GM12874 (cell line): ENCODE results near the gene MICAL2.

Experiments used
- TF ChIP-seq, protein P1 (sequence below): IDR thresholded peaks from 2 replicates; pipeline ENCODE4 v1.5.1; 2011; ENCODE audit warnings: low read depth, mild to moderate bottlenecking, control low read depth, low read length, moderate library complexity; ENCODE audit not compliant: insufficient read depth

Gene MICAL2

GRCh38 chr11:12243486-12243885 is 133.1 kb downstream of the MICAL2 start:
- TF ChIP-seq, protein P1, sequence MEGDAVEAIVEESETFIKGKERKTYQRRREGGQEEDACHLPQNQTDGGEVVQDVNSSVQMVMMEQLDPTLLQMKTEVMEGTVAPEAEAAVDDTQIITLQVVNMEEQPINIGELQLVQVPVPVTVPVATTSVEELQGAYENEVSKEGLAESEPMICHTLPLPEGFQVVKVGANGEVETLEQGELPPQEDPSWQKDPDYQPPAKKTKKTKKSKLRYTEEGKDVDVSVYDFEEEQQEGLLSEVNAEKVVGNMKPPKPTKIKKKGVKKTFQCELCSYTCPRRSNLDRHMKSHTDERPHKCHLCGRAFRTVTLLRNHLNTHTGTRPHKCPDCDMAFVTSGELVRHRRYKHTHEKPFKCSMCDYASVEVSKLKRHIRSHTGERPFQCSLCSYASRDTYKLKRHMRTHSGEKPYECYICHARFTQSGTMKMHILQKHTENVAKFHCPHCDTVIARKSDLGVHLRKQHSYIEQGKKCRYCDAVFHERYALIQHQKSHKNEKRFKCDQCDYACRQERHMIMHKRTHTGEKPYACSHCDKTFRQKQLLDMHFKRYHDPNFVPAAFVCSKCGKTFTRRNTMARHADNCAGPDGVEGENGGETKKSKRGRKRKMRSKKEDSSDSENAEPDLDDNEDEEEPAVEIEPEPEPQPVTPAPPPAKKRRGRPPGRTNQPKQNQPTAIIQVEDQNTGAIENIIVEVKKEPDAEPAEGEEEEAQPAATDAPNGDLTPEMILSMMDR: no peak

DNA sequence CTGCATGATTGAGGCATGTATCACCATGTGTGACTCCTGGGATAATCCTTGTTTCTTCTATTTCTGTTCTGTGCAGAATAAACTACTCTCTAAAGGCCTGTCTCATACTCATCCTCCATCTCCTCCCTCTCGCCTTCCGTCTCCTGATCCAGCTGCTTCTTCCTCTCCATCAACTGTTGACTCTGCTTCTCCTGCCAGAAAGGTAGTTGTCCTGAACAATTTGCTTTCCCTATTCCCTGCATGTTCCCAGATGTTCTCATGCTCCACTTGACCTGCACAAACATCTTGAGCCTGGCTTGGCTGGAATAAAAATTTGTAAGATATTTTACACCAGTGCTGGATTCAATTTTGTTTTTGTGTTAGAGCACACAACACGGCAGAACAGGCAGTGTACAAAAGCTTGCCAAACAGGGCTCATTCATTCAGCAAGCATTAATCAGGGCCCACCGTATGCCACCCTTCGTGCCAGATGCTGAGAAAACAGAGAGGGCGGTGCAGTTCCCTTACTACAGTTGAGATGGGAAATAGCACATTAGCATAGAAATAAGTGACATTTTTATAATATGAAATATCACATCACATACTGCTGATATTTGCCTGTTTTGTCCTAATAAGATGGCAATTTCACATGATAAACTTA is 133.6 kb downstream of the MICAL2 start:
- TF ChIP-seq, protein P1: no peak

DNA sequence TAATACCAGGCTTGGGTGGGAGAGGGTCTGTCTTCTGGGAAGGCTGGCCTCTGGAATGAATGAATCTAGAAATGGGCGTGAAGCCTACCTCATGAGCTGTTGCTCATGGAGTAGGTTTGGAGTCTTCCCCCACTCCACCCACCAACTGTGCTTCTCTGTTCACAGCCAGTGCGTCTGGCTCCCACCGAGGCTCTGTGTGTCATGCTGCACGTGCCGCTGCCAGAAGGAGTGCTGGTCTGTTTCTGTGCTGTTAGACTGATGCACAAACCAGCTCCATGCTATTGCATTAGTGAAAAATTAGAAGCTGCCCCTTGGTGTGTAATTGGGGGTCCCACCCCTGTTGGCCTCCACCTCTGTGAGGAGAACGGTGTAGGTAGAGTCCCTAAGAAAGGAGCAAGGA is 134.7 kb downstream of the MICAL2 start:
- TF ChIP-seq, protein P1: no peak

GRCh38 chr11:12245549-12246016 is 135.2 kb downstream of the MICAL2 start:
- TF ChIP-seq, protein P1: no peak

DNA sequence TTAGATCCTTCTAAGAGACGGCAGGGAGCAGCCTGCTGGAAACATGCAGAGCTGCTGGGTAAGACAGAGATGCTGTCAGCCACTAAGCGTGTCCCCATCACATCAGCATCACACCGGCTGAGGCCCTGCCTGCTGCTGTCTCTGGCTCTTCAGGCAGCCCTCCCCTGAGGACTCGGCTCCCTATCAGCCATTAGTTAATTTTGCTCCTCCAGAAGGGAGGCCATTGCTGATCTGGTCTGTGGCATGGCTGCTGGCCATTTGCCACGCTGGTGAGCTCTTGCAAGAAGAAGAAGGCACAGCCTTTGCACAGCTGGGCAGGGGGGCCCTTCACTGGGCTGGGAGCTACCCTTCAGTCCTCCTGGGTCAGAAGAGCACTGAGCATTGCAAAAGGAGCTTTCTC is 135.8 kb downstream of the MICAL2 start:
- TF ChIP-seq, protein P1: no peak

DNA sequence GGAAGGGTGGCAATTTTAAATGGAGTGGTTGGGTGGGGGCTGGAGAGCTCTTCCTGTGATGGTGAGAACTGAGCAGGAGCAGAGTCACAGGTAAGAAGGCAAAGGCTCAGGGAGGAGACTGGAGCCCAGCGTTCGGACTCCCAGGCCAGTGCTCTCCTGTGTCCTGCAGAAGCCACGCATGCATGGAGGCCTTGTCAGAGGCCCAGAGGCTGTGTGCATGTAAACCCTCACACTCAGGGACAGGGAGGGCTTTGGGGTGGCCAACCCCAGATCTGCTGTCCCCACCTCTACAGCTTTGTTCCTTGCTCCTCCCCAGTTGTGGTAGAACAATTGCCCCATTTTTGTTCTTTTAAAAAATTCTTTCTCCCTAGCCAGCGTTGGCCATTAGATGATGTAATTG is 136.6 kb downstream of the MICAL2 start:
- TF ChIP-seq, protein P1: no peak

DNA sequence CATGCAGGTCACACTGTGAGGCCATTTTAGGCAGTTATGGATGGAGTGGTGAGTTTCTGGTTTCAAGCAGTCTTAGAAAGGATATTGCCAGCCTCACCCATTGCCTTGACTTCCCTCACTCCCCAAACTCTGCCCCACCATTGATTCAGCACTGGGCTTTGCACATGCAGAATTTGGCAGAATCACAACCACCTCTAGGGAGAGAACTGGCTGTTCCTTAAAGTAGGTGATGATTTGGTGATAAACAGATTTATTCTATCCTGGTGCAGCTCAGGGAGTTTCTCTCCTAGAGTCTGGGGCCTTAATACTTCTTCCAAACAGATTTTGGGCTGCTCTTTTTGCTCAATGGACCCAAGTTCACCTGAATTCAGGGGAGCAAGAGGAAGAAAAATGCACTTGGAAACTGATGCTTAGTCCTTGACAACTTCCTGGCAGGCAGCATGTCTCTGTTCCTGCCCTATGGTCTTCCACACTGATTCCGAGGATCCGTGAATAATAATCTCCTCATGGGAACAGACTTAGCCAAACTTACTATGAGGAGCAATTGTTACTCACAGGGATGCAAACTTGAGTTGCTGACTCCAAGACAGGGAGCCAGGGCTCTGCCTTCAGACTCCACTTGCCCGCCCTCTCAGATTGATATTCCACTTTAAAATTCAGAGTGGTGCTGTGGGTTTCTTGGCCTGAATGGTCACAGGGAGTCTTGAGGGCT is 137.3 kb downstream of the MICAL2 start:
- TF ChIP-seq, protein P1: no peak
